SK-N-SH (cell line): Measurements from ENCODE around the gene OS9. TPM values are rescaled to one million over a fixed set of nuclear protein-coding genes. Genes with fewer than 3 reads are reported as not detected.

Experiments
- CTCF ChIA-PET: fragments of 300-600, 350-600 bp; formaldehyde crosslinking; extraction: SDS; loops from one replicate; lab custom pipeline; 2021; lab: Yijun Ruan, JAX
- POLR2A ChIA-PET: fragments of 350-600 bp; sonication (Branson Sonifier 250); formaldehyde crosslinking; extraction: SDS; loops from one replicate; lab custom pipeline; 2020; ENCODE audit warnings: antibody characterized with exemption, inconsistent platforms; lab: Yijun Ruan, JAX
- DNase-seq: peaks from one replicate; pipeline ENCODE4 v3.0.0; 2012
- H2AFZ ChIP-seq: fragments of 200-600 bp; sonication (generic); 2 replicates; pipeline ENCODE4 v1.8.1; 2016; ENCODE audit warnings: antibody characterized with exemption, mild to moderate bottlenecking, low read depth
- H3F3A ChIP-seq: fragments of 200-600 bp; sonication (generic); replicated peaks from 2 replicates; pipeline ENCODE3; 2016; ENCODE audit warnings: antibody characterized with exemption, mild to moderate bottlenecking; ENCODE audit not compliant: insufficient read depth
- H3K27ac ChIP-seq, 2 experiments: fragments of 200-500 bp in 1 of 2; fragments of 200-600 bp in 1 of 2; sonication (Bioruptor generic) in 1 of 2; sonication (generic), shearing (Covaris generic) in 1 of 2; 2 replicates each; pipeline versions ENCODE4 v1.5.1 to v1.6.1; 2014 to 2016; ENCODE audit warnings: low read depth in 2 of 2, inconsistent platforms in 1 of 2, low read length in 1 of 2, mild to moderate bottlenecking in 1 of 2, mixed read lengths in 1 of 2
- H3K27me3 ChIP-seq: fragments of 200-600 bp; sonication (generic), shearing (Covaris generic); 2 replicates; pipeline ENCODE4 v1.6.1; 2016; ENCODE audit warnings: mixed run types; ENCODE audit not compliant: insufficient read depth
- H3K36me3 ChIP-seq, 2 experiments: fragments of 200-500 bp in 1 of 2; fragments of 200-600 bp in 1 of 2; sonication (Bioruptor generic) in 1 of 2; sonication (generic) in 1 of 2; replicated peaks in 1 of 2; 2 replicates each; pipeline versions ENCODE3 to v1.5.1; 2014 to 2016; ENCODE audit warnings: low read length in 1 of 2, mild to moderate bottlenecking in 1 of 2; ENCODE audit not compliant: insufficient read depth in 2 of 2, control insufficient read depth in 1 of 2
- H3K4me1 ChIP-seq, 2 experiments: fragments of 200-500 bp in 1 of 2; fragments of 200-600 bp in 1 of 2; sonication (Bioruptor generic) in 1 of 2; sonication (generic), shearing (Covaris generic) in 1 of 2; 2 replicates each; pipeline versions ENCODE4 v1.5.1 to v1.6.1; 2014 to 2016; ENCODE audit warnings: low read depth in 1 of 2, low read length in 1 of 2, mixed run types in 1 of 2; ENCODE audit not compliant: insufficient read depth in 2 of 2, control insufficient read depth in 1 of 2
- H3K4me2 ChIP-seq: fragments of 200-600 bp; sonication (generic), shearing (Covaris generic); 2 replicates; pipeline ENCODE4 v1.6.1; 2017; ENCODE audit warnings: mixed run types
- H3K4me3 ChIP-seq, 2 experiments: fragments of 200-500 bp in 1 of 2; fragments of 200-600 bp in 1 of 2; sonication (Bioruptor generic) in 1 of 2; sonication (generic), shearing (Covaris generic) in 1 of 2; 2 replicates each; pipeline versions ENCODE4 v1.5.1 to v1.8.1; 2014 to 2016; ENCODE audit warnings: low read depth in 2 of 2, inconsistent platforms in 1 of 2, low read length in 1 of 2, mild to moderate bottlenecking in 1 of 2, mixed read lengths in 1 of 2, moderate library complexity in 1 of 2
- H3K79me2 ChIP-seq: fragments of 200-600 bp; sonication (generic); 2 replicates; pipeline ENCODE4 v1.8.1; 2017; ENCODE audit warnings: mild to moderate bottlenecking; ENCODE audit not compliant: insufficient read depth
- H3K9ac ChIP-seq: fragments of 200-600 bp; sonication (generic); 2 replicates; pipeline ENCODE4 v1.6.1; 2017; ENCODE audit warnings: mixed run types
- H3K9me2 ChIP-seq: fragments of 200-600 bp; sonication (generic); 2 replicates; pipeline ENCODE4 v1.6.1; 2017; ENCODE audit warnings: mixed run types
- H3K9me3 ChIP-seq: fragments of 200-600 bp; sonication (generic); 2 replicates; pipeline ENCODE4 v1.6.1; 2017; ENCODE audit warnings: mixed run types, mild to moderate bottlenecking, moderate library complexity
- H4K20me1 ChIP-seq: fragments of 200-600 bp; sonication (generic); 2 replicates; pipeline ENCODE4 v1.6.1; 2017; ENCODE audit warnings: mild to moderate bottlenecking, mixed run types; ENCODE audit not compliant: insufficient read depth
- CTCF ChIP-seq: fragments of 200-600 bp; sonication (generic); IDR thresholded peaks from 2 replicates; pipeline ENCODE4 v1.6.1; 2017; ENCODE audit warnings: antibody characterized with exemption, mild to moderate bottlenecking, moderate library complexity
- MAX ChIP-seq: IDR thresholded peaks from 2 replicates; pipeline ENCODE4 v1.4.0; 2012; ENCODE audit warnings: low read depth
- MXI1 ChIP-seq: IDR thresholded peaks from 2 replicates; pipeline ENCODE4 v1.6.1; 2012; ENCODE audit warnings: mild to moderate bottlenecking, low read depth, low read length, improper control_type of control experiment
- NRF1 ChIP-seq: IDR thresholded peaks from 2 replicates; pipeline ENCODE4 v1.6.1; 2012; ENCODE audit warnings: low read depth, mild to moderate bottlenecking, low read length
- RAD21 ChIP-seq: IDR thresholded peaks from 2 replicates; pipeline ENCODE4 v1.6.1; 2012; ENCODE audit warnings: mild to moderate bottlenecking, low read length
- ZBTB33 ChIP-seq: IDR thresholded peaks from 2 replicates; pipeline ENCODE4 v1.4.0; 2012; ENCODE audit warnings: low read depth, borderline replicate concordance
- WGBS: methylation state at CpG from one replicate; pipeline ENCODE4 v1.1.6; 2017; ENCODE audit warnings: low lambda C conversion rate; 5-methylcytosine and 5-hydroxymethylcytosine counted together
- polyA plus RNA-seq, 3 experiments: library from polyadenylated mRNA; depleted of rRNA; stranded (reverse); fragments of >200 nt; gene quantifications; 2 replicates each; pipeline ENCODE4 v1.2.3, GENCODE V29; 2012

The OS9 gene
- polyA plus RNA-seq, 1 of the 3 experiments (the other 2 are of a cell fraction) = 280 TPM

GRCh38 chr12:57765003-57765697 is 71.2 kb downstream of the OS9 start:
- Histone ChIP-seq H3K4me3 (peak overlapping the region in 1 of 2 experiments; percentile 34; a peak in 2 of 4 replicates), H3K79me2 (0 out of 2 replicates have a peak, but pooled peaks cover 1% of the 10 kb centered on the region), H3K4me1 (peaks cover 0 to 24% of the 10 kb centered on the region in 2 experiments; a peak in 1 of 4 replicates), H3K36me3 (peaks cover 5 to 19% of the 10 kb centered on the region in 2 experiments), H4K20me1 (no peaks in the 10 kb centered on the region), H3K27me3 (no peaks in the 10 kb centered on the region; the same call in 1 of the 2 replicates), H3F3A (peaks cover 3% of the 10 kb centered on the region), H3K9ac (no peak overlapping the region), H2AFZ (no peak overlapping the region; the same call in 1 of the 2 replicates), H3K9me3 (no peaks in the 10 kb centered on the region), H3K27ac (no peak overlapping the region), H3K9me2 (no peaks in the 10 kb centered on the region), H3K4me2 (peak overlapping the region; percentile 55; the same call in 1 of the 2 replicates)
- CTCF ChIA-PET = interaction anchor here (0.9 to 1.3 kb wide), 4 partner anchors 9 to 551 kb away, joined by 3 to 5 read pairs (median 4); partner anchors contain the start of gene MARCHF9
- TF ChIP-seq MXI1 = no peak
- peak; percentile 41 for TF ChIP-seq CTCF
- no peak for TF ChIP-seq MAX
- no peak for TF ChIP-seq NRF1
- peak; percentile 81 for DNase-seq
- 8% methylated on average over 22 of the region's 60 CpGs for WGBS
- POLR2A ChIA-PET = interaction anchor here (1.4 kb wide), 1 partner anchor 20 kb away, joined by 5 read pairs; the partner anchor contains the start of gene TSPAN31

GRCh38 chr12:57765698-57766463 is 71.9 kb downstream of the OS9 start:
- Histone ChIP-seq H3K4me2 (no peak overlapping the region), H3K4me3 (peak overlapping the region in 1 of 2 experiments; percentile 21; a peak in 1 of 4 replicates), H3K9me2 (no peaks in the 10 kb centered on the region), H3K9ac (no peak overlapping the region), H4K20me1 (no peaks in the 10 kb centered on the region), H3K9me3 (no peaks in the 10 kb centered on the region), H3K4me1 (peaks cover 2 to 28% of the 10 kb centered on the region in 2 experiments; a peak in 1 of 4 replicates), H3K36me3 (peaks cover 5 to 19% of the 10 kb centered on the region in 2 experiments), H3K27me3 (no peaks in the 10 kb centered on the region; the same call in 1 of the 2 replicates), H3K79me2 (0 out of 2 replicates have a peak, but pooled peaks cover 9% of the 10 kb centered on the region), H2AFZ (no peak overlapping the region; the same call in 1 of the 2 replicates), H3K27ac (no peak overlapping the region), H3F3A (peaks cover 3% of the 10 kb centered on the region)
- 22% methylated on average over 19 of the region's 40 CpGs for WGBS
- ChIA-PET POLR2A (interaction anchor here (1.4 to 2.0 kb wide), 2 partner anchors 9 to 21 kb away, joined by 5 to 9 read pairs; partner anchors contain the start of gene TSPAN31), CTCF (interaction anchor here (0.6 to 3.1 kb wide), 14 partner anchors 9 to 232 kb away, joined by 3 to 27 read pairs (median 3); partner anchors contain the start of genes B4GALNT1, MARCHF9 and TSFM)
- TF ChIP-seq NRF1 (no peak), ZBTB33 (no peak), RAD21 (no peak)
- DNase-seq = peak; percentile 46
